Measurements from ENCODE around the gene ATXN3.
"Not testable (repeated sequence)": the region's sequence is repeated elsewhere in the genome, so short reads cannot be mapped to it uniquely, and the experiment has no call there.

ATXN3 gene

DNA sequence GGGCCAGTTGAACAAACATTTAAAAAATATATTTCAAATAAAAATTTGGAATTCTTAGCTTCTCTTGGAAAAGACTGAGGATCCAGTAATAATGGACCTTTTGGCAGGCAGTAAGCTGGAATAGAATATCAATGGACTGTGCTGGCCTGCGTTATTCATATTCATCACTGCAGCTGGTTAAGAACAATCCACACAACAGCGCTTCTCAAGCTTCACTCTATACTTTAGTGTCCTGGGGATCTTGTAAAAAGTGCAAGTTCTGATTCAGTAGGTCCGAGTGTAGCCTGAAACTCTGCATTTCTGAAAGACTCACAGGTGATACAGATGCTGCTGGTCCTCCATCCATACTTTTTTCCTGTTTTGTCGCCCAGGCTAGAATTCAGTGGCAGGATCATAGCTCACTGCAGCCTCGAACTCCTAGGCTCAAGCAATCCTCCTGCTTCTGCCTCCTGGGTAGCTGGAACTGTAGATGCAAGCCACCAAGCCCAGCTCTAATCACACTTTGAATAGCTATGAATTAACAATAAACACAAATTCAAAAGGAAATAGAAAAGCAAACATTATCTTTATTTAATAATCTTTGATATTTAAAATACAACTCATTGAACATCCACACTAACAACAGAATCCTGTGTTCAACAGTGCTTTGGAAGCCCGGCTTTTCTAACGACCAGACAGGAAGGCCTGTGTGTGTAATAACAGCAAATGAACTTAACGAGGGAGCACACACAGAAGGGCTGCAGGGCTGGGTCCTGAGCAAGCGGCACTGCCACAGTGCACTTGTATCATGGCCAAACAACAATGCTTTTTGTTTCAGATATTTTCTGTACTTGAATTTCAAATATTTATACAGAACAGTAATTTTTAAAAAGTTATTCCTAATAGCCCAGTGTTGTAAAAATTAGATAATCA is 48.1 kb downstream of the ATXN3 start:
- no peak for DNase-seq

DNA sequence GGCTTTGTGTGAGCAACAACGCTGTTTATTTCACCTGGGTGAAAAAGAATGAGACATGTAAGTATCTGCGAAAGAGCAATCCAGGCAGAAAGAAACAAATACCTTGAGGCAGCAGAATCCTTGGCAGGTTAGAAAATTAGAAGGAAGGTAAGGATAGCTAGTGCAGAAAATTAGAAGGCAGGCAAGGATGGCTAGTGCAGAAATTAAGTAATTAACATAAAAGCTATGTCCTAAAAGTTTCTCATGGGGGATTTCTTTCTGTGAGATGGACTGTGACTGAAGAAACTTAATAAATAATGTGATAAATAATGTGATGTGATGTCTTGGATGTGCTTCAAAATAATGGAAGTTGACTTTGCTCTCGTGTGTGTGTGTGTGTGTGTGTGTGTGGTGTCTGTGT is 56.6 kb downstream of the ATXN3 start:
- no peak for DNase-seq

DNA sequence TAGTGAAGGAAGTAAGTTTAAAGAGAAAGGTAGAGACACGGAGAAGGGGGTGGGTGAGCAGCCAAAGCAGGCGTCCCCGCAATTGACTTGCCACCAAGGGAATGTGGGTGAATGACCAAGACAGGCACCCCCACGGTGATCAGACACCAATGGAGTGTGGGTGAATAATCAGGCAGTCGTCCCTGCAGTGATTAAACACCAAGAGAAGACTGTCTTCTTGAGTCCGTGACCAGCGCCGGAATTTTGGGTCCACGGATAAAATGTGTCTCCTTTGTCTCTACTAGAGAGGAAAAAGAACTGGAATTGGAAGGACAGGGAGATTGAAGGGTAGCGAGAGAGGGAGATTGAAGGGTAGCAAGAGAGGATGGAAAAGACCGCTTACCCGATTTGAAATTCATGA is 57.2 kb downstream of the ATXN3 start:
- DNase-seq: not testable (repeated sequence)

DNA sequence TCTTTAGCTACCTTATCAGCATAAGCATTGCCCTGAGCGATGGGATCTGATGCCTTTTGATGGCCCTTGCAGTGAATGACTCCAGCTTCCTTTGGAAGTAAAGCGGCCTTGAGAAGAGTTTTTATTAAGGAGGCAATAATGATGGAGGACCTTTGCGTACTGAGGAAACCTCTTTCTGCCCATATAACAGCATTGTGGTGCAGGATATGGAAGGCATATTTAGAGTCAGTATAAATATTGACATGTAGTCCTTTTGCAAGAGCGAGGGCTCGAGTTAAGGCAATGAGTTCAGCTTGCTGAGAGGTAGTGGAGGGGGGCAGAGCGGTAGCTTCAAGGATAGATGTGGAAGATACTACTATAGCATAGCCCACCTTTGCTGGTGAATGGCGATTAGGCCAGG is 60.5 kb downstream of the ATXN3 start:
- not testable (repeated sequence) for DNase-seq

DNA sequence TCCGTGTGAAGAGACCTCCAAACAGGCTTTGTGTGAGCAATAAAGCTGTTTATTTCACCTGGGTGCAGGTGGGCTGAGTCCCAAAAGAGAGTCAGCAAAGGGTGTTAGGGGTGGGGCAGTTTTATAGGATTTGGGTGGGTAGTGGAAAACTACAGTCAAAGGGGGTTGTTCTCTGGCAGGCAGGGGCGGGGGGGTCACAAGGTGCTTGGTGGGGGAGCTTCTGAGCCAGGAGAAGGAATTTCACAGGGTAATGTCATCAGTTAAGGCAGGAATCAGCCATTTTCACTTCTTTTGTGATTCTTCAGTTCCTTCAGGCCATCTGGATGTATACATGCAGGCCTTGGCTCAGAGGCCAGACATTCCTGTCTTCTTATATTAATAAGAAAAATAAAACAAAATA is 64.6 kb downstream of the ATXN3 start:
- DNase-seq: not testable (repeated sequence)

DNA sequence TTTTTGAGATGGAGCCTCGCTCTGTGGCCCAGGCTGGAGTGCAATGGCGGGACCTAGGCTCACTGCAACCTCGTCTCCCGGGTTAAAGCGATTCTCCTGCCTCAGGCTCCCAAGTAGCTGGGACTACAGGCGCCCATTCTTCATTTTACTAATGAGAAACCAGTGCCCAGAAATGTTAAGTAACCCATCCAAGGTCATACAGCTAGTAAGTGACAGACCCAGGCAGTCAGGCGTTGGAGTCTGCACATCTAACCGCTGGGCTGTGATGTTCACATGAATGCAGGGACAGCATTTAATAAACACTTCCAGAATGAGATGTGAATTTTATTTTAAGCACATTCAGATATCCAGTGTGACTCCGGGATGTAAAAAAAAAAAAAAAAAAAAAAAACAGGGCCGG is 65.2 kb downstream of the ATXN3 start:
- DNase-seq: no peak

DNA sequence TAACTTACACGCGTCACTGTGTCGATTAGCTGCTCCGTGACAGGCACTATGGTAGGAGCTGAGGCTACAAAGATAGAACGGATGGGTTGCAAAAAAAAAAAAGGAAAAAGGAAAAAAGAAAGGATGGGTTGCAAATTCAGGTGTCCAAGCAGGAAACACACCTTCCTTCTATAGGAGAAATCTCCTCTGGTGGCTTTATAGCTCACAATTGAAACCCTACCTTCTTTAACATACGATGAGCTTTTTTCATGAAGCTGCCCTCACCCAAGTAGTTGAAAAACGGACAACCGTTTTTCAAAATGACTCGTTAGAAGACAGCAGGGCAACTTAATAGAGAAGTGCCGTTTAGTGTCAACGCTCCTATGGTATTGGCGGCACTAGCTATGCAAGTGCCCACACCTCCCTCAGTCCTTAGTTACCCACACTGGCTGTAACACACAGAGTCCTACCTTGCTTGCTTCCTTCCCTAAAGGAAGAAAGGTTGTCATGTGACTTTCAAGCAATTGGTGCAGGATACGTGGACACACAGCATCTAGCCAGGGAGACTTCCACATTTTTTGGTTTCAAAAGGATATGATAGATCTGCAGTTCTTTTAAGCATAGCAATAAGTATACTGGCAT is 65.8 kb downstream of the ATXN3 start:
- no peak for DNase-seq

DNA sequence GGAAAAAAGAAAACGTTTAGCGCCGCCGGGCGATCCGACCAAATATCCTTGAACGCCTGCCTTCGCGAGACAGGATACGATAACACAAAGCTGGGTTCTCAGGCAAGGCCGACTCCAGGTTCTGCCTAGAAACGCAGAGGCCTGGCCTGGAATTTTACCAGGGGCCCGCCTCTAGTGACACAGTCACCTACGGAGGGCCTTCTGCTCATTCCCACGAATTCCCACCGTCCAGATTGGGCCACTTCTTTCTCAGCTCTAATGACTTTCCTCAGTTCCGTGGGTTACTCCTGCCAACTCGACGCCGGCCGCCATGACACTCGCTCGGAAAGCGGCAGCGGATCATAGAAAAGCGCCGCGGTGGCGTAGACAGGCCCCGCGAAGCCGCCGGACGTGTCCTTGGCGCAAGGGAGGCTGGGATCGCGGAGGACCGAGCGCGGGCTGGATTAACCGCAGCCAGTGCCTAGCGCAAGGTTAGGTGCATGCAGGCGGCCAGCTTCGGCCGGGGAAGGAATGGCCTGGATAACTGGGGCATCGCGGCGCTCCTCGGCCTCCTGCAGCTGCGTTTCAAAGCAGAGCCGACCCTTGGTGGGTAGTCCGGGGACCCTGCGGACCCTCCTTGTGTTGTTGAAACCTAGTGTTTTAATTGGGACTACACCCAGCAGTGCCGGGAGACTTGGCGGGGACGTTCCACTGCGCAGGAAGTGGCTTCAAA is 66.5 kb downstream of the ATXN3 start, which contains the start of gene TRIP11:
TRIP11 (minus strand) TSS at position 341 of the 712 bp plus-strand sequence. CDS start 374 bp downstream, outside the sequence.
- peak; percentile 94 for DNase-seq

DNA sequence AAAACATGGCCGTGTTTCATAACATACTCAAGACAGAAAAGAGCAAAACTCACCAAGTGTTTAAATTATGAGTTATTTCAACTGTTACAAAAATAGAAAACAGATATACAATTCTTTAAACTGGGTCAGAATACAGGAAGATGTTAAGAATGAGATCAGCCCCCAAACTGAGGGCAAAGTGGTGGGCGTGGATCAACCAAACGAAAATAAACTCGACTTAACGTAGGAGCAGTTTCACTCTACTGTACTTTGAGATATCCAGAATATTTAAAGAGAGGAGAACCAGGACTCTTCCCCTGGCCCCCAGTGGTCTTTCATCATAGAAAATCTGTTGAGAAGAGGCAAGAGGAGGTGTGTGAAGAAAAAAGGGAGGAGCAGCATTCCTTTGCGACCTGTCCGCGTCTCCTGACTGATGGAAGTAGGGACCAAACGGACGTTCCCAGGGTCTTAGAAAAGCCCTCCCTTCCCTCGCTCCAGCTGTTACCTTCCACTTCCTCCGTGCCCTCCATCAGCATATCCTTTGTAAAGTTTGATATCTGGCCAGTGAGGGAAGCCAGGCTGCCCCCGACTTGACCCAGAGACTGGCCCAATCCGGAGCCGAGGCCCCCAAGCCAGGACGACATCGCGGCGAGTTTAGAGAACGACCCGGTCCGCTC is 67.2 kb downstream of the ATXN3 start:
- peak; percentile 22 for DNase-seq

DNA sequence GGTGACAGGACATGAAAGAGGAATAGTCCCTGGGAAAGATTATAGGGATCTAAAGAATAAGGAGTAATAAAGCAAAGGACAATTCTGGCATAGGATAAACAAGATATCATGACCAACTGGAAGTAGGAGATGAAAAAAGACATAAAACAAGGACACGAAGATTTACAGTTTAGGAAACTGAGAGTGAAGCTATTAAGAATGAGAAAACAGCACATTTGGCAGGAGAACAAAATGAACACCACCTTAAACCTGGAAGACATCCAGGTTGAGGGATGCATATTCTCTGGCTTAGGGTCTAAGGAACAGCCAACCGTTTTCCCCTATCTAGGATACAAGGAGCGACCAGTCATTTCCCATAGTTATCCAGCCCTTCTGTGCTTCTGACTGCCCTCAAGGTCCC is 68.4 kb downstream of the ATXN3 start:
- no peak for DNase-seq

DNA sequence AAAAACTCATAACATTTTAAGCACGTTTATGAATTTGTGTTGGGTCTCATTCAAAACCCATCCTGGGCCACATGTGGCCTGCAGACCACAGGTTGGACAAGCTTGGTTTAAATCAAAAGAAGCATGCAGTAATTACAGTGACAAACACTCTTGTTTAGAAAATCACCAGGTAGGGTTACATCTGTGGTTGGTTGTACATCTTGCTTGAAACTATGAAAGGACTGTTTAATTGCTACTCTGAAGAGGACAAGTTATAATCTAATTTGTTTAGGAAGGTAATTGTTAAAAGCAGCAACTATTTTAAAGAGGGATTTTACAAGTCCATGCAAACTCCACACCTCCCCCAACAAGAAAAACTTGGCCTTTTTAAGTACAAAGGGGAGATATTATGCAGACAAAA is 70.5 kb downstream of the ATXN3 start:
- DNase-seq: no peak

DNA sequence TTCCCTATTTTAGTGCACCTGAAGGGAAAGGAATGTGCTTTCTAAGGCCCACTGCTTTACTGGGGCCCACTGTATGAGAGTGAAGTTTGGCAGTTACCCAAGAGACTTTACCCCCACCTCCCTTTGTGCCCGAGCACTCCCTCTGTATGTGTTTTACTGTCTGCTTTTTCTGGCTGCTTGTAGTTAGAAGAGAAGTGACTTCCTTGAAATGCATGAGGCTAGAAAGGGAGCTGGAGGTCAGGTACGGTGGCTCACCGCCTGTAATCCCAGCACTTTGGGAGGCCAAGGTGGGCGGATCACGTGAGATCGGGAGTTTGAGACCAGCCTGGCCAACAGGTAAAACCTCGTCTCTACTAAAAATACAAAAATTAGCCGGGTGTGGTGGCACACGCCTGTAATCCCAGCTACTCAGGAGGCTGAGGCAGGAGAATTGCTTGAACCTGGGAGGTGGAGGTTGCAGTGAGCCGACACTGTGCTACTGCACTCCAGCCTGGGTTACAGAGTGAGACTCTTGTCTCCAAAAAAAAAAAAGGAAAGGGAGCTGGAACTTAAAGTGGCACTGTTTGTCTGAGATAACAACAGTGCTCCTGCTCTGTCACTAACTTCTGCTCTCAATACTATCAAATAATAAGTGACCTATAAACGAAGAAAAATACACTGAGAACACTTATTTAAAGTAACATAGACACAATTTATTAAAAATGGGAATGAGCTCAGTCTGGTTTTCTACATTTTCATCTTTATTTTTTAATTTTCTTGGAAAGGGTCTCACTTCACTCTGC is 72.3 kb downstream of the ATXN3 start:
- DNase-seq: no peak

DNA sequence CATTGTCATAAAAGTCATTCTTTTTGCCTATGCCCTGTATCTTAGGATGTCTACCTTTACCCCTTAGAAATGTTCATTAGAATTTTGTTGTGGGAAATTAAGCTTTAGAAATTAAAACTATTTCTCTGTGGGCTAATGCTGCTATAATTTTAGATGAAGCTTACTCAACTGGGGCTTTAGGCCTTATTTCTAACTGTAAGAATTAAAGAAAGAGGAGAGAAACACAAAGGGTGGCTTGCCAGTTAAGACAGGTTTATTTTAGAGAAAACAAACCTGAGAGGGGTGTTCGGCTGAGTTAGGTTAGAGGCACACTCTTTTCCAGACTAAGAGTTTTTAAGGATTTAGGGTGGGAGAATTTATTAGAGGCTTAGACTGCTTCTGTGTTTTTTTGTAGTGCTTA is 72.9 kb downstream of the ATXN3 start:
- no peak for DNase-seq

DNA sequence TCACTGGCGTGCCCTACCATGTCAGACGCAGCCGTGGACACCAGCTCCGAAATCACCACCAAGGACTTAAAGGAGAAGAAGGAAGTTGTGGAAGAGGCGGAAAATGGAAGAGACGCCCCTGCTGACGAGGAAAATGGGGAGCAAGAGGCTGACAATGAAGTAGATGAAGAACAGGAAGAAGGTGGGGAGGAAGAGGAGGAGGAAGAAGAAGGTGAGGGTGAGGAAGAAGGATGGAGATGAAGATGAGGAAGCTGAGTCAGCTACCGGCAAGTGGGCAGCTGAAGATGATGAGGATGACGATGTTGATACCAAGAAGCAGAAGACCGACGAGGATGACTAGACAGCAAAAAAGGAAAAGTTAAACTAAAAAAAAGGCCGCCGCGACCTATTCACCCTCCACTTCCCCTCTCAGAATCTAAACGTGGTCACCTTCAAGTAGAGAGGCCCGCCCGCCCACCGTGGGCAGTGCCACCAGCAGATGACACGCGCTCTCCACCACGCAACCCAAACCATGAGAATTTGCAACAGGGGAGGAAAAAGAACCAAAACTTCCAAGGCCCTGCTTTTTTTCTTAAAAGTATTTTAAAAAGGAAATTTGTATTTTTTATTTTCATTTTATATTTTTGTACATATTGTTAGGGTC is 79.7 kb downstream of the ATXN3 start:
- no peak for DNase-seq

DNA sequence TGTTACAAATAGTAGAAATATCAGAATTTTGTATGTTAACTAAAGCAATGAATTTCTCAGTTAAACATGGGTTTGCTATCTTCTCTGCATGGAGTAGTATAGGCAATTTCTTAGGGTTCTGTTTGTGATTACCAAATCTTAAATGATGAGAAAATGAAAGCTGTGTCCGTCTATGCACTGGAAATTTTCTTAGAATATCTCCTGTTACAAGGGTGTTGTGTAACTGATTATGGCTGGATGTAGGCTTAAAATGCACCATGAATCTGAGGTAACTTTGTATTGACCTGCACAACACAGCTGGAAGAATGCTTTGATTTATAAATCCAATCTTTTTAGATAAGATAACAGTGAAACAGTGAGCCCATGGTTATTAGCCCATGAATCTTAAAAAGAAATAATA is 84.3 kb downstream of the ATXN3 start:
- no peak for DNase-seq

DNA sequence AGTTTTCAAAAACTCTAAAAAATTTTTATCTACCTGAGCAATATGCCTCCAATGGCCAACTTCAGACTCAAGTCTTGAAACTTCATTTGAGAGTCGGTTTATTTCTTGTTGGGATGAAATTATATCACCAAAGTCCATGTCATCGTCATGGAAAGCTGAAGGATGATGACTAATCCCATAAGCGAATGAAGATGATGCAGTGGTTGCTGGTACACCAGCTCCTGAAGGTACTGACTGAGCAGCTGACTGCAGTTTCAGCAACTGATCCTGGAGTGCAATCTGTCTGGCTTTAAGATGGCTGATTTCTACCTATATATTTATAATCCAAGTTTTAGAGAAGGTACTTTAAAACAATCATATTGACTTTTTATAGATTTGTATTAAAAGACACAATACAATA is 84.9 kb downstream of the ATXN3 start:
- no peak for DNase-seq

DNA sequence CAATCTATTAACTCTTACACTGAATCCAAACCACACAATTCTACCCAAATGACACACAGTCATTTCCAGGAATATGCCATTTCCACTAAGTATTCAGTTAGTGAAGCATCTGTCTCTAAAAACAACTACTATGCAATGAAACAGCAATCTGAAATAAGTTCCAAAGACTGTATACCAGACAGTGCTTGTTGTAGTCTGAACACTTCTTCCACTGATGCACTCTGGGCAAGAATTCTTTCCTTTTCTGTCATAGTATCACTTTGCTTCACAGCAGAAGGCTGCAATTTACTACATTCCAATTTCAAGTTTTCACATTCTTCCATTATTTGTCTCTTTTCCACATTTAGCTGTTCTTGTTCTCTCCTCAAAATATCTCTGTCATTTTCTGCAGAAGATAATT is 92.3 kb downstream of the ATXN3 start:
- no peak for DNase-seq

DNA sequence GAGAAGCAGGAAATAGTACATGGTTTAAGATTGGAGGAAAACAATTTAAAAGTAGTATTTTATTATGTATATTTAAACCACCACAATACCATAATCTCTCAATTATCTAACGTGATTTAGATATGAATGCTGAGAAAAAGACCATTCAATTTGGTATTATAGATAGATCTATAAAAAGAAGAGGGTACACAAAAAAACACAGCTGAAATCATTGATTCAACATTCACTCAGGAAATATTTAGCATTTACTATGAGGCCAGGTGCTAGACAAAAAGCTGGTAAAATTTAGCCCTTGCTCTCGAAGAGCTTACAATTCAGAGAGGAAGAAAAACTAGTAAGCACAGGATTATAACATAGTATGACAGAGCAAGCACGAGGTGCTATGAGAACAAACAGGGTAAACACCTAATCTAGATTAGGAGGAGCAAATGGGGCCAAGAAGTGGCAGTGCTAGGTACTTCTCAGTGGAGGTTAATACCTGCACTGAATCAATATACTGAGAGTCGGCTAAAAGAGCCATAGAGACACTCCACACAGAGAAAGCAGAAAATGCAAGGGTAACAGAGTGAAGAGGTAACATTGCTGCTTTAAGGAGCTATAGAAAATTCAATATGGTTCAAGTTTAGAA is 94.1 kb downstream of the ATXN3 start:
- DNase-seq: no peak

DNA sequence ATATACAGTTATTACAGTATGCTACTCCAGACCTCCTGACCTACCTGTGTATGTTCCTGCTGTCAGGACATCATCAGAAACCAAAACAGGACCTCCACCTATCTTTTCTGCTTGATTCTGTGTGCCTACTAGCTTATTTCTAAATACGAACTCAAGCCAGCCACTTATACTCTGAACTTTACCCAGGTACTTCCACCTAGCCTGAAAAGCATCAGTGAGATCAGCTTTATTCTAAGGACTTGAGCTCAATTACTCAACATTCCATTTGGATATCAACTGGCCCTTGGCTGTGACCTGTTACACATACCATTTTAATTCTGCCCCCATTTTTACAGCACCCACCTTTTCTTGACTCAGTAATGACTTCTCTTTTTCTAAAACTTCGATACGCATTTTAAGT is 95.7 kb downstream of the ATXN3 start:
- no peak for DNase-seq

DNA sequence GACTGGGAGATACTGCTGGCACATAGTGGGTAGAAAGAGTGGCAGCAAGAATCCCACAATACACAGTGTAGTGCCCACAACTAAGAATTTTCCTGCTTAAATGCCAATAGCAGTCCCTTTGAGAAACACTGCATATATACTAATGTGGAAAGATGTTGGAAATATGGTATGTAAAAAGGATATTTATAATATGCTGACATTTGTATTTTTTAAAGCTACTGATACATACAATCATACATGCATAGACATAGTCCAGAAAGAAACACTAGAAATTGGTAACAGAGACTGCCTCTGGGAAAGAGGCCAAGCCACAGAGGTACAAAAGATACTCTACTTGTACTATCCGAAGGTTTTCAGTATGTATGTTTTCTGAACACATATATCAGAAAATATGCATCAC is 96.8 kb downstream of the ATXN3 start:
- no peak for DNase-seq
